Epithelial cell of proximal tubule (primary cell): Measurements from ENCODE around the gene ATP8B2. TPM values are rescaled to one million over a fixed set of nuclear protein-coding genes. Genes with fewer than 3 reads are reported as not detected.

ENCODE experiments used
- DNase-seq: peaks from one replicate; pipeline ENCODE4 v3.0.0-alpha.2; 2011; ENCODE audit warnings: low read depth
- H3K4me3 ChIP-seq: 2 replicates; pipeline ENCODE4 v1.5.1; 2011; ENCODE audit warnings: low read depth, mild to moderate bottlenecking, low read length
- total RNA-seq: library from RNA; depleted of rRNA; stranded (reverse); fragments of >200 nt; gene quantifications from 2 replicates; pipeline ENCODE4 v1.2.3, GENCODE V29; 2015
- TF ChIP-seq, protein P1 (sequence below): conservative IDR thresholded peaks from 2 replicates; pipeline ENCODE4 v1.5.1; 2012; ENCODE audit warnings: low read depth, mild to moderate bottlenecking, low read length

The ATP8B2 gene
- total RNA-seq, 1 donor from 2014 or later = 30.6 TPM

DNA sequence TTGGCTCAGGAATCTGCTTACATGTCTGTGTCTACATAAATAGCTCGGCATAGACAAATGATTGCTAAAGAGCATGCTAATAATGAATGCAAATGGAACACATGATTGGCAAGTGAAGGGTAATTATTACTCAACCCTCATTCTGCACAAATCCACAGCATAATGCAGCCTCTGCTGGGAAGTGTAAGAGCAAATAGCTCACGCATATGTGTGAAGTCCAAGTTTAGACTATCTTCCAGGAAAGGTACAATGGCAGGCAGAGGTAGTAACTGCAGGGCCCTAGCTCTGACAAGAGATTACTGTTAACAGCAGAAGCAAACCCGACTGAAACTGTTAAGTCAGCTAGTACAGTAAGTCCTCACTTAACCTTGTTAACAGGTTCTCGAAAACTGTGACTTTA lies 72.8 kb downstream of the ATP8B2 start:
- TF ChIP-seq, protein P1, sequence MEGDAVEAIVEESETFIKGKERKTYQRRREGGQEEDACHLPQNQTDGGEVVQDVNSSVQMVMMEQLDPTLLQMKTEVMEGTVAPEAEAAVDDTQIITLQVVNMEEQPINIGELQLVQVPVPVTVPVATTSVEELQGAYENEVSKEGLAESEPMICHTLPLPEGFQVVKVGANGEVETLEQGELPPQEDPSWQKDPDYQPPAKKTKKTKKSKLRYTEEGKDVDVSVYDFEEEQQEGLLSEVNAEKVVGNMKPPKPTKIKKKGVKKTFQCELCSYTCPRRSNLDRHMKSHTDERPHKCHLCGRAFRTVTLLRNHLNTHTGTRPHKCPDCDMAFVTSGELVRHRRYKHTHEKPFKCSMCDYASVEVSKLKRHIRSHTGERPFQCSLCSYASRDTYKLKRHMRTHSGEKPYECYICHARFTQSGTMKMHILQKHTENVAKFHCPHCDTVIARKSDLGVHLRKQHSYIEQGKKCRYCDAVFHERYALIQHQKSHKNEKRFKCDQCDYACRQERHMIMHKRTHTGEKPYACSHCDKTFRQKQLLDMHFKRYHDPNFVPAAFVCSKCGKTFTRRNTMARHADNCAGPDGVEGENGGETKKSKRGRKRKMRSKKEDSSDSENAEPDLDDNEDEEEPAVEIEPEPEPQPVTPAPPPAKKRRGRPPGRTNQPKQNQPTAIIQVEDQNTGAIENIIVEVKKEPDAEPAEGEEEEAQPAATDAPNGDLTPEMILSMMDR = no peak

DNA sequence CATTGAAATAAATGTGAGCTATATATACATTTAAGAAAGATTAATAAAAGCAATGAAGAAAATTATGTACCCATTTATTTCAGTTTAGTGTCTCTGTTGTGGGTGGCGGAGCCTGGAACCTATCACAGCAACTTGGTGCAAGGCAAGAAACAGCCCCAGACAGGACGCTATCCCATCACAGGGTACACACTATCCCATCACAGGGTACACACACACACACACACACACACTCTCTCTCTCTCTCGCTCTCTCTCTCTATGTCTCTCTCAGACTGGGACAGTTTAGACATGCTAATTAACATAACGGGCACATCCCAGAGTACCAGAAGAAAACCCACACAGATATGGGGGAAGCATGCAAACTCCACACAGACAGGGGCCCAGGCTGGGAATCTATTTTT lies 73.4 kb downstream of the ATP8B2 start:
- TF ChIP-seq, protein P1 = no peak
- no peak overlapping the region for H3K4me3 ChIP-seq
- DNase-seq = no peak

More for the DNA sequence above, 72.8 kb downstream of the ATP8B2 start:
- no peak for DNase-seq
- no peak overlapping the region for H3K4me3 ChIP-seq

DNA sequence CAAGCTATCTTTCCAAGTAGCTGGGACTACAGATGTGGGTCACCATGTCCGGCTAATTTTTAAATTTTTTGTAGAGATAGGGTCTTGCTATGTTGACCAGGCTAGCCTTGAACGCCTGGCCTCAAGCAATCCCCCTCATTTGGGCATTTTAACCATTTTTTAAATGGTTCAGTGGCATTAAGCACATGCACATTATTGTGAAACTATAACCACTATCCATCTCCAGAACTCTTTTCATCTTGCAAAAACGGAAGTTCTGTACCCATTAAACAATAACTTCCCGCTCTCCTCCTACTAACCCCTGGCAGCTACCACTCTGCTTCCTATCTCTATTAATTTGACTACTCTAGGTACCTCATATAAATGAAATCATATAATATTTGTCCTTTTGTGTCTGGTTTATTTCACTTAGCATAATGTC lies 75.1 kb downstream of the ATP8B2 start:
- TF ChIP-seq, protein P1 = no peak

More for the DNA sequence above, 75.1 kb downstream of the ATP8B2 start:
- no peak for DNase-seq
- H3K4me3 ChIP-seq = no peak overlapping the region

Other genes with a start within 250 kb of the ATP8B2 start
- gene NUP210L, start 170.5 kb upstream of the ATP8B2 start, total RNA-seq = not detected in 2 replicates
- gene TPM3, start 133.4 kb upstream of the ATP8B2 start, total RNA-seq = 569 and 700 TPM in 2 replicates
- gene CFAP141, start 119.2 kb upstream of the ATP8B2 start, total RNA-seq = not detected in 2 replicates
- 56.4 and 74.7 TPM in 2 replicates for gene UBAP2L, start 104.6 kb upstream of the ATP8B2 start, total RNA-seq
- gene HAX1, start 52.9 kb upstream of the ATP8B2 start, total RNA-seq = 86.1 and 149 TPM in 2 replicates
- gene AQP10, start 4.4 kb upstream of the ATP8B2 start, total RNA-seq = not detected in 2 replicates
- 9.5 and 14.5 TPM in 2 replicates for gene IL6R, start 79.8 kb downstream of the ATP8B2 start, total RNA-seq
- gene TDRD10, start 176.7 kb downstream of the ATP8B2 start, total RNA-seq = not detected in 2 replicates
- under 0.01 TPM in 1 of 2 replicates, not detected in the other for gene SHE, start 176.9 kb downstream of the ATP8B2 start, total RNA-seq
- gene UBE2Q1, start 233.1 kb downstream of the ATP8B2 start, total RNA-seq = 21.8 and 26.3 TPM in 2 replicates
- 0.07 TPM in 1 of 2 replicates, not detected in the other for gene CHRNB2, start 242.3 kb downstream of the ATP8B2 start, total RNA-seq